ENCODE results near the gene NUAK1.

GRCh38 chr12:106171117-106171750 lies 32.5 kb upstream of the NUAK1 start:
- TF ChIP-seq CTCF (IDR thresholded peaks at IDR 0.05), result no peak
- no peak for TF ChIP-seq POLR2A (IDR thresholded peaks at IDR 0.05)

Data from esophagus squamous epithelium (tissue), 4 donors.